ENCODE measurements around the gene HSD17B3. TPM values are rescaled to one million over a fixed set of nuclear protein-coding genes. Genes with fewer than 3 reads are reported as not detected.
"Not testable (repeated sequence)": the region's sequence is repeated elsewhere in the genome, so short reads cannot be mapped to it uniquely, and the experiment has no call there.

The HSD17B3 gene
- total RNA-seq, 2 experiments from 2014 or later = not detected

- ChIA-PET CTCF (interaction anchor here (1.4 kb wide), 2 partner anchors 11 to 12 kb away, joined by 3 to 5 read pairs; no protein-coding TSS in a partner anchor), POLR2A (no interaction called here)
These were observed 58.2 kb downstream of the HSD17B3 start for GRCh38 chr9:96243778-96244177.

GRCh38 chr9:96242811-96243210 is 59.2 kb downstream of the HSD17B3 start:
- ChIA-PET POLR2A (no interaction called here), CTCF (no interaction called here)

- ChIA-PET CTCF (interaction anchor here (1.2 kb wide), 1 partner anchor 13 kb away, joined by 5 read pairs; no protein-coding TSS in a partner anchor), POLR2A (no interaction called here)
These were observed 60.6 kb downstream of the HSD17B3 start for GRCh38 chr9:96241391-96241809.

GRCh38 chr9:96236854-96237550 is 65.0 kb downstream of the HSD17B3 start:
- POLR2A ChIA-PET = no interaction called here
- CTCF ChIA-PET = interaction anchor here (0.9 to 2.2 kb wide), 2 partner anchors 19 to 50 kb away, joined by 3 to 9 read pairs; no protein-coding TSS in a partner anchor

- CTCF ChIA-PET = interaction anchor here (0.9 to 2.2 kb wide), 3 partner anchors 18 to 81 kb away, joined by 3 to 9 read pairs (median 4); no protein-coding TSS in a partner anchor
- POLR2A ChIA-PET = not testable (repeated sequence)
These were observed 65.6 kb downstream of the HSD17B3 start for GRCh38 chr9:96236337-96236736.

- ChIA-PET CTCF (interaction anchor here (0.5 to 2.1 kb wide), 12 partner anchors 12 to 434 kb away, joined by 3 to 18 read pairs (median 4); no protein-coding TSS in a partner anchor), POLR2A (interaction anchor here (0.6 kb wide), 1 partner anchor 85 kb away, joined by 3 read pairs; no protein-coding TSS in a partner anchor)
These were observed 69.3 kb downstream of the HSD17B3 start for GRCh38 chr9:96232539-96233241.

GRCh38 chr9:96232164-96232538 is 69.8 kb downstream of the HSD17B3 start:
- POLR2A ChIA-PET = interaction anchor here (0.6 kb wide), 1 partner anchor 85 kb away, joined by 3 read pairs; no protein-coding TSS in a partner anchor
- CTCF ChIA-PET = interaction anchor here (0.5 to 2.1 kb wide), 13 partner anchors 12 to 1269 kb away, joined by 3 to 18 read pairs (median 4); partner anchors contain the start of gene TMOD1

- POLR2A ChIA-PET = no interaction called here
These were observed 72.0 kb downstream of the HSD17B3 start for GRCh38 chr9:96230002-96230401.

GRCh38 chr9:96222132-96222531 is 79.8 kb downstream of the HSD17B3 start:
- CTCF ChIA-PET = no interaction called here
- POLR2A ChIA-PET = no interaction called here

More at GRCh38 chr9:96230002-96230401, 72.0 kb downstream of the HSD17B3 start:
- CTCF ChIA-PET = interaction anchor here (0.7 kb wide), 1 partner anchor 108 kb away, joined by 3 read pairs; no protein-coding TSS in a partner anchor

GRCh38 chr9:96219900-96220257 is 82.1 kb downstream of the HSD17B3 start:
- ChIA-PET POLR2A (no interaction called here), CTCF (interaction anchor here (2.0 kb wide), 1 partner anchor 19 kb away, joined by 4 read pairs; no protein-coding TSS in a partner anchor)

- POLR2A ChIA-PET = no interaction called here
These were observed 82.7 kb downstream of the HSD17B3 start for GRCh38 chr9:96219026-96219899.

GRCh38 chr9:96217754-96218693 is 84.0 kb downstream of the HSD17B3 start:
- ChIA-PET POLR2A (interaction anchor here (0.6 to 0.7 kb wide), 2 partner anchors 111 to 160 kb away, joined by 5 to 6 read pairs; no protein-coding TSS in a partner anchor), CTCF (interaction anchor here (0.6 to 2.3 kb wide), 16 partner anchors 9 to 889 kb away, joined by 3 to 9 read pairs (median 4); partner anchors contain the start of gene ERCC6L2)

More at GRCh38 chr9:96219026-96219899, 82.7 kb downstream of the HSD17B3 start:
- CTCF ChIA-PET = interaction anchor here (0.5 to 2.3 kb wide), 6 partner anchors 17 to 486 kb away, joined by 3 to 9 read pairs (median 4); no protein-coding TSS in a partner anchor

- POLR2A ChIA-PET = interaction anchor here (0.6 kb wide), 1 partner anchor 112 kb away, joined by 6 read pairs; no protein-coding TSS in a partner anchor
- CTCF ChIA-PET = interaction anchor here (0.6 to 2.3 kb wide), 12 partner anchors 8 to 886 kb away, joined by 3 to 9 read pairs (median 4); partner anchors contain the start of gene ERCC6L2
These were observed 84.7 kb downstream of the HSD17B3 start for GRCh38 chr9:96217294-96217707.

- POLR2A ChIA-PET = no interaction called here
- CTCF ChIA-PET = interaction anchor here (1.4 kb wide), 1 partner anchor 886 kb away, joined by 4 read pairs; no protein-coding TSS in a partner anchor
These were observed 85.4 kb downstream of the HSD17B3 start for GRCh38 chr9:96216583-96216982.

- CTCF ChIA-PET = interaction anchor here (1.1 kb wide), 1 partner anchor 16 kb away, joined by 5 read pairs; no protein-coding TSS in a partner anchor
- POLR2A ChIA-PET = interaction anchor here (0.6 kb wide), 1 partner anchor 141 kb away, joined by 3 read pairs; no protein-coding TSS in a partner anchor
These were observed 86.1 kb downstream of the HSD17B3 start for GRCh38 chr9:96215841-96216240.

GRCh38 chr9:96214635-96215034 is 87.3 kb downstream of the HSD17B3 start:
- ChIA-PET POLR2A (no interaction called here), CTCF (interaction anchor here (0.6 to 1.1 kb wide), 2 partner anchors 18 to 1199 kb away, joined by 4 to 5 read pairs; no protein-coding TSS in a partner anchor)
